ENCODE measurements around the gene ADARB1. TPM values are rescaled to one million over a fixed set of nuclear protein-coding genes. Genes with fewer than 3 reads are reported as not detected.

ADARB1 gene
- total and polyA plus RNA-seq, 2 donors = 11.9 to 14.6 TPM

DNA sequence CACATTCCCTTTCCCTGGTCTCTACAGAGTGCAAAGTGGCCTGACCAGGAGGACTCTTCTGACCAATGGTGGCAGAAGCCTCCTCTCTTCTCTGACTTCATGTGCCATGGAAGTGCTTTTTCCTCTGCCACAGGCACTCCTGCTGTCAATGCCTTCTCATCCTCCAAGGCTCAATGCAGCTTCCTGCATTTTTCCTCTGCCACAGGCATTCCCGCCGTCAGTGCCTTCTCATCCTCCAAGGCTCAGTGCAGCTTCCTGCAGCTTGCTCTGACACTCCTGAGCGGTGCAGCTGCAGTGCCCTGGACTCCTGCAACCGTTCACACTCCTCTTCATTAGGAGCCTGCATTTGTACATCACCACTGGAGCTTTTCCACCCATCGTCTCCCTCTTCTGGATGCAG lies 4.7 kb upstream of the ADARB1 start:
- H3K27ac ChIP-seq (ENCODE audit: low read depth in 1 of 2, low read length in 1 of 2) = no peak overlapping the region
- H3K36me3 ChIP-seq (ENCODE audit: control insufficient read depth in 2 of 2, insufficient read depth in 2 of 2, low read length in 1 of 2) = peaks cover 0 to 3% of the 10 kb centered on the region in 2 donors
- no peaks in the 10 kb centered on the region for H3K9me3 ChIP-seq (ENCODE audit: control insufficient read depth in 2 of 2, insufficient read depth in 1 of 2, low read length in 1 of 2)
- no peak overlapping the region for H3K4me3 ChIP-seq (ENCODE audit: low read length in 2 of 2)
- H3K4me1 ChIP-seq (ENCODE audit: control insufficient read depth in 2 of 2, insufficient read depth in 2 of 2, low read length in 2 of 2) = peaks cover 0 to 2% of the 10 kb centered on the region in 2 donors
- no peak for DNase-seq (ENCODE audit: low read depth in 6 of 9, low spot score in 9 of 9)
- 95% methylated on average over 5 of the region's 5 CpGs for WGBS
- peaks cover 2 to 30% of the 10 kb centered on the region in 2 donors for H3K27me3 ChIP-seq (ENCODE audit: control insufficient read depth in 2 of 2, insufficient read depth in 1 of 2, low read length in 1 of 2)

- Histone ChIP-seq H3K4me1 (ENCODE audit: control insufficient read depth in 2 of 2, insufficient read depth in 2 of 2, low read length in 2 of 2) (peaks cover 5 to 8% of the 10 kb centered on the region in 2 donors), H3K27me3 (ENCODE audit: control insufficient read depth in 2 of 2, insufficient read depth in 1 of 2, low read length in 1 of 2) (peaks cover 17 to 38% of the 10 kb centered on the region in 2 donors), H3K27ac (ENCODE audit: low read depth in 1 of 2, low read length in 1 of 2) (no peak overlapping the region), H3K4me3 (ENCODE audit: low read length in 2 of 2) (no peak overlapping the region), H3K9me3 (ENCODE audit: control insufficient read depth in 2 of 2, insufficient read depth in 1 of 2, low read length in 1 of 2) (no peaks in the 10 kb centered on the region), H3K36me3 (ENCODE audit: control insufficient read depth in 2 of 2, insufficient read depth in 2 of 2, low read length in 1 of 2) (peaks cover 0 to 3% of the 10 kb centered on the region in 2 donors)
- no peak for DNase-seq (ENCODE audit: low read depth in 6 of 9, low spot score in 9 of 9)
- 90% methylated on average over 24 of the region's 24 CpGs for WGBS
Measured at GRCh38 chr21:45071078-45071873, 3.1 kb upstream of the ADARB1 start.

DNA sequence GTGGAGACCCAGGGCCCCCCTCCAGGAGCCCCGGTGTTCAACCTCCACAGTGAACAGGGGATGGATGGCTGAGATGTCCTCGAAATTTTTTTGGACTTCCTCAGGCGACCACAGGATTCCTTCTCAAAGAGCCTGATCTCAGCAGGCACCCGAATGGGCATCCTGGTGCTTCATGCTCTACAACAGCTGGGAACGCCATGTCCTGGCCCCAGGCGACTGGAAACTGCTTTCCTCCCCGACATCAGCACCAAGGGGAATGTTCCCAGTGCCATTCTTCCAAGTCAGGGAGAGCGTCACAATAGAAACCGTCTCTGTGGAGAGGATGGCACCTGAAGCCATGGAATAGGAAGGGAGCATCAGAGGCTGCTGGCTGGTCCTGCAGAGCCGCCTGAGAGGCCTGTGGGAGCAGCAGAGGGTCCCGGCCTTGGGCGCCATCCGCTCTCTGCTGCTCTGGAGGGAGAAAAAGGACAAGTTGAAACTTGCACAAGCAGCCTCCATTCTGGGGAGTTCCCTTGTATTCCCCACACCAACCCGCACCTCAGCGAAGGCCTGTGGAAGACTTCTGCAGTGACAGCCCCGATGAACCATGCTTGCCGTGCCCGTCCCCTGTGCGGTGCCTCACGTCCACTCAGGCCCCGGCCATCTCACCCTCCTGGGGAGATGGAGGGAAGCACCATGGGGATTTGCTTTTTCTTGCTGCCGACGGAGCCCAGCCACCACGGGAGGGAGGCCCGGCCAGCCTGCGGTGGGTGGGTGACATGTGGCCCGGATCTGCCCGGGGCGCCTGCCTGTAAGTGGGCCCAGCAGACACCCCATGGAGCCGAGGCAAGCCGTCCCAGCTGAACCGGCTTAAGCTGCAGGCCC lies 2.3 kb upstream of the ADARB1 start:
- WGBS = 95% methylated on average over 32 of the region's 32 CpGs
- no peaks in the 10 kb centered on the region for H3K9me3 ChIP-seq (ENCODE audit: control insufficient read depth in 2 of 2, insufficient read depth in 1 of 2, low read length in 1 of 2)
- no peak overlapping the region for H3K4me3 ChIP-seq (ENCODE audit: low read length in 2 of 2)
- H3K4me1 ChIP-seq (ENCODE audit: control insufficient read depth in 2 of 2, insufficient read depth in 2 of 2, low read length in 2 of 2) = peaks cover 5 to 8% of the 10 kb centered on the region in 2 donors
- no peak overlapping the region for H3K27ac ChIP-seq (ENCODE audit: low read depth in 1 of 2, low read length in 1 of 2)
- peaks cover 21 to 43% of the 10 kb centered on the region in 2 donors for H3K27me3 ChIP-seq (ENCODE audit: control insufficient read depth in 2 of 2, insufficient read depth in 1 of 2, low read length in 1 of 2)
- no peak for DNase-seq (ENCODE audit: low read depth in 6 of 9, low spot score in 9 of 9)
- peaks cover 0 to 3% of the 10 kb centered on the region in 2 donors for H3K36me3 ChIP-seq (ENCODE audit: control insufficient read depth in 2 of 2, insufficient read depth in 2 of 2, low read length in 1 of 2)

DNA sequence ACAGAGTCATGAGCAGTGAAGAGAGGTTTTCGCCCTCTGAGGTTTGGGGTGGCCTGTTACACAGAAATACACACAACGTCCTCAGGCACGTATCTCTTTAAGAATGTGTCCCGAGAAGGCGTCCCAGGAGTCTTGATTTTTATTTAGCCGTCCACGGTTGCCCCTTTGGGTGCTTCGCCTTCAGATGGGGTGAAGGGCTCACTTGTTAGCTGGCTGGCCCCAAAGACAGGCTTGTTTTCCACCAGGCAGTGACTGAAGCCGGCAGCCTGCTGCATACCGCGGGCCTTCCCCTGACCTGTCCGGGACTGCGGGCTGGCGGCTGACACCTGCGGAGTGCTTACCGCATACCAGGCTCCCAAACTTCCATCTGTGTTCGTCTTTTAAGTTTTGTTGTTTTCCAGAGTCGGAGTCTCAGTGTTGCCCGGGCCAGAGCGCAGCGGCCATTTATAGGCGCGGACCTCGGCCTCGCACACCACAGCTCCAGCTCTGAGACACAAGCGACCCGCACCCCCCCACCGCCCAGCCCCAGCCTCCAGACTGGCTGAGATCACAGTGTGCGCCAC lies 1.6 kb upstream of the ADARB1 start:
- Histone ChIP-seq H3K27me3 (ENCODE audit: control insufficient read depth in 2 of 2, insufficient read depth in 1 of 2, low read length in 1 of 2) (peaks cover 21 to 40% of the 10 kb centered on the region in 2 donors), H3K9me3 (ENCODE audit: control insufficient read depth in 2 of 2, insufficient read depth in 1 of 2, low read length in 1 of 2) (no peaks in the 10 kb centered on the region), H3K27ac (ENCODE audit: low read depth in 1 of 2, low read length in 1 of 2) (no peak overlapping the region), H3K4me1 (ENCODE audit: control insufficient read depth in 2 of 2, insufficient read depth in 2 of 2, low read length in 2 of 2) (peaks cover 5 to 8% of the 10 kb centered on the region in 2 donors), H3K36me3 (ENCODE audit: control insufficient read depth in 2 of 2, insufficient read depth in 2 of 2, low read length in 1 of 2) (peaks cover 0 to 3% of the 10 kb centered on the region in 2 donors), H3K4me3 (ENCODE audit: low read length in 2 of 2) (no peak overlapping the region)
- DNase-seq (ENCODE audit: low read depth in 6 of 9, low spot score in 9 of 9) = no peak
- WGBS = 97% methylated on average over 29 of the region's 29 CpGs

GRCh38 chr21:45073301-45074047 lies 906 bp upstream of the ADARB1 start:
- WGBS = 29% methylated on average over 42 of the region's 42 CpGs

DNA sequence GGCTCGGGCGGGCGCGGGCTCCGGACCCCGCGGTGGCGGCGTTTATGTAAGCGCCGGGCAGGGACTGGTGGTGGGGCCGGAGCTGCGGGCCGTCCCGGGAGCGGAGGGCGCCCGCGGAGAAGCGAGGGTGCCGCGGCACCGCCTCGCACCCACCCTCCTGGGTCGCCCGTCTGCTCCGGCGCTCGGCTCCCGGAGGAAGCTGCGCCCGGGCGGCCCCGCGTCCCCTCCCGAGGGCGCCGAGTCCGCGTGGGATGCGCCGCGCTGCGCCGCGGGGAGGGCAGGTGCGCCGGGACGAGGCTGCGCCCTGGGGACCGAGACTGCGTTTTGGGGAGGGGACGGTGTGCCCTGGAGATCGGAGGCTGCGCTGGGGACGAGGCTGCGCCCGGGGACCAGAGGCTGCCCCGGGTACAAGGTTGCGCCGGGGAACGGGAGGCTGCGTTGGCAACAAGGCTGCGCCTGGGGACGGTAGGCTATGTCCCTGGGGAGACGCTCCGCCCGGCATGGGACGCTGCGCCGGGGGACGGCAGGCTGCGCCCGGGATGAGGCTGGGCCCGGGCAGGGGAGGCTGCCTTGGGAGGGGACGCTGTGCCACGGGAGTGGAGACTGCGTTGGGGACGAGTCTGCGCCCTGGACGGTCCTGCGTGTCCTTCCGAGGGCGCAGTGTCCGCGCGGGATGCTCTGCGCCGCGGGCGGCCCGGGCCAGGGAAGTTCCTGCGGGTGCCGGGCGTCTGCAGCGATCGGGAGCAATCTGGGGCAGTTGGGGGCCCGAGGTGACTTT lies 627 bp downstream of the ADARB1 start:
- peaks cover 21 to 38% of the 10 kb centered on the region in 2 donors for H3K27me3 ChIP-seq (ENCODE audit: control insufficient read depth in 2 of 2, insufficient read depth in 1 of 2, low read length in 1 of 2)
- H3K36me3 ChIP-seq (ENCODE audit: control insufficient read depth in 2 of 2, insufficient read depth in 2 of 2, low read length in 1 of 2) = peaks cover 0 to 3% of the 10 kb centered on the region in 2 donors
- H3K9me3 ChIP-seq (ENCODE audit: control insufficient read depth in 2 of 2, insufficient read depth in 1 of 2, low read length in 1 of 2) = no peaks in the 10 kb centered on the region
- H3K4me3 ChIP-seq (ENCODE audit: low read length in 2 of 2) = peak overlapping the region; percentile 42 to 94
- 1% methylated on average over 98 of the region's 98 CpGs for WGBS
- peak overlapping the region in 1 of 2 donors; percentile 70 for H3K27ac ChIP-seq (ENCODE audit: low read depth in 1 of 2, low read length in 1 of 2)
- H3K4me1 ChIP-seq (ENCODE audit: control insufficient read depth in 2 of 2, insufficient read depth in 2 of 2, low read length in 2 of 2) = peaks cover 5 to 24% of the 10 kb centered on the region in 2 donors
- peak in 2 of 9 donors; percentile 18 to 32 for DNase-seq (ENCODE audit: low read depth in 6 of 9, low spot score in 9 of 9)

More at GRCh38 chr21:45073301-45074047, 906 bp upstream of the ADARB1 start:
- Histone ChIP-seq H3K27me3 (ENCODE audit: control insufficient read depth in 2 of 2, insufficient read depth in 1 of 2, low read length in 1 of 2) (peaks cover 21 to 40% of the 10 kb centered on the region in 2 donors), H3K36me3 (ENCODE audit: control insufficient read depth in 2 of 2, insufficient read depth in 2 of 2, low read length in 1 of 2) (peaks cover 0 to 3% of the 10 kb centered on the region in 2 donors), H3K27ac (ENCODE audit: low read depth in 1 of 2, low read length in 1 of 2) (peak overlapping the region in 1 of 2 donors; percentile 25), H3K4me1 (ENCODE audit: control insufficient read depth in 2 of 2, insufficient read depth in 2 of 2, low read length in 2 of 2) (peaks cover 5 to 14% of the 10 kb centered on the region in 2 donors), H3K4me3 (ENCODE audit: low read length in 2 of 2) (peak overlapping the region; percentile 60 to 94), H3K9me3 (ENCODE audit: control insufficient read depth in 2 of 2, insufficient read depth in 1 of 2, low read length in 1 of 2) (no peaks in the 10 kb centered on the region)
- DNase-seq (ENCODE audit: low read depth in 6 of 9, low spot score in 9 of 9) = no peak

DNA sequence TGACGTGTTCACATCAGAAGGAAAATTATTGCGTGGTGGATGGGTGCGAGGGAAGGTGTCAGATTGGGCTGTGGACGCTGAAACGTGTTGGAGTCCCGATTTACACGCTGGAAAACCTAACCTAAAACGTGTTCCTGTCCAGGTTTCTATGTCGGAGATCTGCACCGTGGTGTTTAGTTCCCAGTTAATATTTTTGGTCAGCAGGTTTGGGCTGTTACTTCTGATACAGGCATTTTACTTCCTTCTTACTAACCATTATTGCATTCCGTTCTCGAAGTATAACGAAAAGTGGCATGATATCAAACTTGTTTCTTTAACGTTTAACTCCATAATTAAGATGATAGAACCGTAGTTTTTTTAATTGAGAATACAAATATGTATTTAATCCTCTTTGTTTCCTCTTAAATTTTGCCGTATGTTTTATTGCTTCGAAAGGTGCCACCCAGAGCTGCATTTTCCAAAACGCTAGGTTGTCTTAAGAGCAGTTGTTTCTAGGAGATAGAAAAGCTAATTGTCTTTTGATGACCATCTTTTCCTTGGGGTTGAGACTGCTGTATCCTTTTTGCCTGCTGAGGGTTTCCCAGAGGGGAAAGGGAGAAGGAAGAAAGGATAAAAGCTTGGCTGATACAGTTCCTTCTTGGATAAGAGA lies 1.3 kb downstream of the ADARB1 start:
- 42% methylated on average over 18 of the region's 18 CpGs for WGBS
- Histone ChIP-seq H3K27me3 (ENCODE audit: control insufficient read depth in 2 of 2, insufficient read depth in 1 of 2, low read length in 1 of 2) (peaks cover 21 to 38% of the 10 kb centered on the region in 2 donors), H3K4me3 (ENCODE audit: low read length in 2 of 2) (peak overlapping the region; percentile 42 to 94), H3K27ac (ENCODE audit: low read depth in 1 of 2, low read length in 1 of 2) (no peak overlapping the region), H3K36me3 (ENCODE audit: control insufficient read depth in 2 of 2, insufficient read depth in 2 of 2, low read length in 1 of 2) (peaks cover 0 to 3% of the 10 kb centered on the region in 2 donors), H3K9me3 (ENCODE audit: control insufficient read depth in 2 of 2, insufficient read depth in 1 of 2, low read length in 1 of 2) (no peaks in the 10 kb centered on the region), H3K4me1 (ENCODE audit: control insufficient read depth in 2 of 2, insufficient read depth in 2 of 2, low read length in 2 of 2) (peaks cover 5 to 29% of the 10 kb centered on the region in 2 donors)
- no peak for DNase-seq (ENCODE audit: low read depth in 6 of 9, low spot score in 9 of 9)

All from thymus (tissue), 11 donors.